Progenitor cell of endocrine pancreas (in vitro differentiated cells): ENCODE data around the gene NAV2. TPM values are rescaled to one million over a fixed set of nuclear protein-coding genes. Genes with fewer than 3 reads are reported as not detected.

ENCODE experiments used
- DNase-seq: peaks from one replicate; pipeline ENCODE4 v3.0.0; 2021; ENCODE audit warnings: low spot score; ENCODE audit not compliant: unreplicated experiment
- H3K27ac Mint-ChIP-seq: 2 replicates; pipeline ENCODE4 v1.8.0; 2021; ENCODE audit warnings: mild to moderate bottlenecking, moderate library complexity, mixed read lengths
- H3K27me3 Mint-ChIP-seq: 2 replicates; pipeline ENCODE4 v1.8.0; 2021; ENCODE audit warnings: mixed read lengths
- H3K36me3 Mint-ChIP-seq: 2 replicates; pipeline ENCODE4 v1.8.0; 2022; ENCODE audit warnings: mixed read lengths; ENCODE audit not compliant: insufficient read depth
- H3K4me1 Mint-ChIP-seq: 2 replicates; pipeline ENCODE4 v1.8.0; 2021; ENCODE audit warnings: low read depth, mixed read lengths
- H3K4me3 Mint-ChIP-seq: 2 replicates; pipeline ENCODE4 v1.8.0; 2021; ENCODE audit warnings: low read depth, mild to moderate bottlenecking, moderate library complexity, mixed read lengths
- H3K9me3 Mint-ChIP-seq: 2 replicates; pipeline ENCODE4 v1.8.0; 2021; ENCODE audit warnings: low read depth, mixed read lengths
- CTCF ChIP-seq: fragments of 200-600 bp; sonication (generic); IDR thresholded peaks from one replicate; pipeline ENCODE4 v1.5.0; 2021; ENCODE audit warnings: antibody characterized with exemption, mild to moderate bottlenecking; ENCODE audit not compliant: unreplicated experiment
- total RNA-seq: library from RNA; stranded (reverse); gene quantifications from 2 replicates; pipeline ENCODE4 v1.2.1, GENCODE V29; 2021

Gene NAV2
- total RNA-seq, 1 donor from 2014 or later: 88.3 TPM

- Mint-ChIP-seq H3K36me3 (no peaks in the 10 kb centered on the region), H3K4me1 (peaks cover 35% of the 10 kb centered on the region), H3K27ac (no peak overlapping the region), H3K27me3 (no peaks in the 10 kb centered on the region), H3K9me3 (no peaks in the 10 kb centered on the region), H3K4me3 (no peak overlapping the region)
- no peak for DNase-seq
- no peak for TF ChIP-seq CTCF
Measured at GRCh38 chr11:20021212-20021611, 308.6 kb downstream of the NAV2 start.

GRCh38 chr11:20021771-20022362, 309.2 kb downstream of the NAV2 start:
- no peaks in the 10 kb centered on the region for H3K27me3 Mint-ChIP-seq
- H3K27ac Mint-ChIP-seq: no peak overlapping the region
- DNase-seq: no peak
- no peak overlapping the region for H3K4me3 Mint-ChIP-seq
- peaks cover 38% of the 10 kb centered on the region for H3K4me1 Mint-ChIP-seq
- TF ChIP-seq CTCF: no peak
- no peaks in the 10 kb centered on the region for H3K36me3 Mint-ChIP-seq
- no peaks in the 10 kb centered on the region for H3K9me3 Mint-ChIP-seq

GRCh38 chr11:20022363-20023081, 309.9 kb downstream of the NAV2 start:
- no peak for TF ChIP-seq CTCF
- no peaks in the 10 kb centered on the region for H3K9me3 Mint-ChIP-seq
- DNase-seq: peak; percentile 22
- H3K4me3 Mint-ChIP-seq: no peak overlapping the region
- no peaks in the 10 kb centered on the region for H3K27me3 Mint-ChIP-seq
- H3K36me3 Mint-ChIP-seq: no peaks in the 10 kb centered on the region
- no peak overlapping the region for H3K27ac Mint-ChIP-seq
- H3K4me1 Mint-ChIP-seq: peaks cover 40% of the 10 kb centered on the region

- no peak for DNase-seq
- Mint-ChIP-seq H3K9me3 (no peaks in the 10 kb centered on the region), H3K4me1 (peaks cover 42% of the 10 kb centered on the region)
Measured at GRCh38 chr11:20023082-20023426, 310.4 kb downstream of the NAV2 start.

More at GRCh38 chr11:20023082-20023426, 310.4 kb downstream of the NAV2 start:
- no peaks in the 10 kb centered on the region for H3K27me3 Mint-ChIP-seq
- no peak overlapping the region for H3K4me3 Mint-ChIP-seq
- no peaks in the 10 kb centered on the region for H3K36me3 Mint-ChIP-seq
- no peak overlapping the region for H3K27ac Mint-ChIP-seq
- TF ChIP-seq CTCF: no peak
